GM12878 (cell line): ENCODE results near the gene RBPJ. TPM values are rescaled to one million over a fixed set of nuclear protein-coding genes. Genes with fewer than 3 reads are reported as not detected.

Source experiments
- ATAC-seq: fragments of 200-7000 bp; cut with Tn5 transposase; 3 replicates; pipeline ENCODE4 v1.9.1; 2020; ENCODE audit warnings: mild to moderate bottlenecking, moderate library complexity
- BruUV-seq: library from RNA; stranded (reverse); fragments of 400-500 nt; replicated peaks from 2 replicates; lab custom pipeline; 2021; lab: Mats Ljungman, UMichigan
- CTCF ChIA-PET: fragments of 300-600 bp; sonication (Branson Sonifier 250); formaldehyde crosslinking; extraction: SDS; loops from one replicate; lab custom pipeline; 2021; ENCODE audit warnings: inconsistent platforms; lab: Yijun Ruan, JAX
- POLR2A ChIA-PET: fragments of 350-600 bp; formaldehyde crosslinking; extraction: SDS; loops from one replicate; lab custom pipeline; 2021; ENCODE audit warnings: inconsistent platforms; lab: Charles Lee
- RAD21 ChIA-PET: fragments of 300-600 bp; sonication (Branson Sonifier 250); formaldehyde crosslinking; loops from one replicate; lab custom pipeline; 2023; ENCODE audit warnings: antibody characterized with exemption; ENCODE audit not compliant: unreplicated experiment; lab: Charles Lee
- SMC1A ChIA-PET: fragments of 300-600 bp; sonication (Branson Sonifier 250); formaldehyde crosslinking; loops from one replicate; lab custom pipeline; 2023; ENCODE audit not compliant: unreplicated experiment, uncharacterized antibody; lab: Charles Lee
- DNase-seq: peaks from one replicate; pipeline ENCODE4 v3.0.0-alpha.2; 2011; ENCODE audit warnings: low read depth, low spot score
- FAIRE-seq: peaks from 3 replicates; lab custom pipeline; 2011; peaks lifted over from hg19 to GRCh38; lab: Jason Lieb, UNC
- H2AFZ ChIP-seq: 2 replicates; pipeline ENCODE4 v1.6.0; 2011; ENCODE audit warnings: low read depth, low read length, control low read depth; ENCODE audit not compliant: control insufficient read depth
- H3K27ac ChIP-seq: 2 replicates; pipeline ENCODE4 v1.5.1; 2011; ENCODE audit warnings: control low read depth; ENCODE audit not compliant: control insufficient read depth, insufficient read depth
- H3K27me3 ChIP-seq, 2 experiments: replicated peaks in 1 of 2; 2 replicates each; pipeline versions ENCODE4 v1.6.0 to v1.6.1; 2011; ENCODE audit warnings: low read length in 1 of 2; ENCODE audit not compliant: control insufficient read depth in 2 of 2, insufficient read depth in 2 of 2
- H3K36me3 ChIP-seq, 2 experiments: 2 replicates each; pipeline ENCODE4 v1.5.1; 2011; ENCODE audit warnings: low read length in 1 of 2; ENCODE audit not compliant: control insufficient read depth in 2 of 2, insufficient read depth in 2 of 2
- H3K4me1 ChIP-seq: 2 replicates; pipeline ENCODE4 v1.6.1; 2011; ENCODE audit warnings: mild to moderate bottlenecking, low read length, moderate library complexity, mixed read lengths; ENCODE audit not compliant: control insufficient read depth, insufficient read depth
- H3K4me2 ChIP-seq: 2 replicates; pipeline ENCODE4 v1.6.0; 2011; ENCODE audit warnings: control low read depth; ENCODE audit not compliant: control insufficient read depth, insufficient read depth
- H3K4me3 ChIP-seq: fragments of 200-600 bp; sonication (generic); 2 replicates; pipeline ENCODE4 v1.5.1; 2016
- H3K79me2 ChIP-seq: 2 replicates; pipeline ENCODE4 v1.6.0; 2011; ENCODE audit warnings: low read length; ENCODE audit not compliant: control insufficient read depth, insufficient read depth
- H3K9ac ChIP-seq: 2 replicates; pipeline ENCODE4 v1.8.0; 2011; ENCODE audit warnings: low read length, control low read depth, mixed read lengths; ENCODE audit not compliant: control insufficient read depth, insufficient read depth
- H3K9me3 ChIP-seq: replicated peaks from 3 replicates; pipeline ENCODE4 v1.5.1; 2011; ENCODE audit warnings: mild to moderate bottlenecking, low read length; ENCODE audit not compliant: control insufficient read depth, insufficient read depth
- H4K20me1 ChIP-seq: 2 replicates; pipeline ENCODE4 v1.6.0; 2011; ENCODE audit not compliant: control insufficient read depth, insufficient read depth
- CHD4 ChIP-seq: fragments of 200-600 bp; sonication (generic); IDR thresholded peaks from 2 replicates; pipeline ENCODE4 v1.6.1; 2016; ENCODE audit warnings: mild to moderate bottlenecking
- CTCF ChIP-seq, 3 experiments: IDR thresholded peaks in 2 of 3; conservative IDR thresholded peaks in 1 of 3; 2 replicates each; pipeline ENCODE4 v1.5.1; 2011; ENCODE audit warnings: low read depth in 3 of 3, low read length in 3 of 3, mild to moderate bottlenecking in 3 of 3, control low read depth in 2 of 3, moderate library complexity in 2 of 3, inconsistent platforms in 1 of 3, mixed read lengths in 1 of 3; ENCODE audit not compliant: control insufficient read depth in 2 of 3, insufficient read depth in 1 of 3; ENCODE audit errors: extremely low read depth in 1 of 3
- IKZF2 ChIP-seq, 2 experiments: fragments of 450-650 bp; IDR thresholded peaks; 2 replicates each; pipeline ENCODE4 v1.6.1; 2017; ENCODE audit warnings: mild to moderate bottlenecking in 2 of 2, moderate library complexity in 2 of 2
- JUNB ChIP-seq: IDR thresholded peaks from 2 replicates; pipeline ENCODE4 v1.6.1; 2016; ENCODE audit warnings: antibody characterized with exemption, mild to moderate bottlenecking
- LARP7 ChIP-seq: fragments of 450-650 bp; IDR thresholded peaks from 2 replicates; pipeline ENCODE4 v1.6.1; 2017; ENCODE audit warnings: mild to moderate bottlenecking
- MTA2 ChIP-seq: fragments of 450-650 bp; IDR thresholded peaks from 2 replicates; pipeline ENCODE4 v1.6.1; 2016; ENCODE audit warnings: low read depth, mild to moderate bottlenecking, moderate library complexity
- NFIC ChIP-seq: IDR thresholded peaks from 2 replicates; pipeline ENCODE4 v1.6.1; 2012; ENCODE audit warnings: low read depth, mild to moderate bottlenecking, inconsistent platforms, low read length, moderate library complexity
- NFXL1 ChIP-seq: fragments of 450-650 bp; IDR thresholded peaks from 2 replicates; pipeline ENCODE4 v1.6.1; 2017; ENCODE audit warnings: antibody characterized with exemption, mild to moderate bottlenecking, borderline replicate concordance
- PAX8 ChIP-seq: fragments of 450-650 bp; IDR thresholded peaks from 2 replicates; pipeline ENCODE4 v1.6.1; 2017; ENCODE audit warnings: mild to moderate bottlenecking, moderate library complexity
- POU2F2 ChIP-seq: IDR thresholded peaks from 3 replicates; pipeline ENCODE4 v1.6.1; 2011; ENCODE audit warnings: low read depth, mild to moderate bottlenecking, low read length, borderline replicate concordance
- RAD21 ChIP-seq: IDR thresholded peaks from 2 replicates; pipeline ENCODE4 v1.6.1; 2011; ENCODE audit warnings: mild to moderate bottlenecking, low read depth, low read length, moderate library complexity; ENCODE audit not compliant: insufficient read depth
- RBBP5 ChIP-seq: fragments of 200-600 bp; sonication (generic); conservative IDR thresholded peaks from 2 replicates; pipeline ENCODE4 v1.6.1; 2016
- REST ChIP-seq: IDR thresholded peaks from 2 replicates; pipeline ENCODE4 v1.6.1; 2012; ENCODE audit warnings: mild to moderate bottlenecking, low read depth, low read length
- USF2 ChIP-seq: IDR thresholded peaks from 2 replicates; pipeline ENCODE4 v1.6.1; 2011; ENCODE audit warnings: low read depth, low read length, improper control_type of control experiment, borderline replicate concordance
- ZZZ3 ChIP-seq: IDR thresholded peaks from 2 replicates; pipeline ENCODE4 v1.6.1; 2011; ENCODE audit warnings: low read depth; ENCODE audit not compliant: control insufficient read depth, insufficient read length
- WGBS: methylation state at CpG from one replicate; pipeline ENCODE4 v1.1.6; 2016; ENCODE audit warnings: low lambda C conversion rate; ENCODE audit not compliant: insufficient replicate concordance, insufficient coverage; ENCODE audit errors: missing lambda C conversion rate; 5-methylcytosine and 5-hydroxymethylcytosine counted together
- in situ Hi-C: fragments of 300-500 bp; cut with MboI; formaldehyde crosslinking; loops from 9 replicates; pipeline ENCODE4 v1.14.3; 2018; ENCODE audit warnings: mixed read lengths
- intact Hi-C: fragments of 100-400 bp; cut with micrococcal nuclease; formaldehyde crosslinking; loops from one replicate; pipeline ENCODE4 v1.14.2; 2022; ENCODE audit not compliant: unreplicated experiment
- polyA plus RNA-seq, 11 experiments: library from polyadenylated mRNA; depleted of rRNA in 4 of 11; unstranded in 6 of 11; stranded (reverse) in 5 of 11; fragments of >200 nt; fragmentation: Nextera tagmentation in 4 of 11; fragmentation: Illumina TruSeq in 1 of 11; extraction: Ambion mirVana in 4 of 11; extraction: Trizol in 1 of 11; gene quantifications; 1 replicate in 1 of 11; 2 replicates in 10 of 11; pipeline versions ENCODE4 v1.2.1 to v1.2.3, GENCODE V29; 2011 to 2016; ENCODE audit warnings: inconsistent platforms in 2 of 11, missing spikeins in 2 of 11, low read depth in 1 of 11
- total RNA-seq, 4 experiments: library from RNA; depleted of rRNA in 3 of 4; stranded (reverse); fragments of >200 nt in 3 of 4; fragmentation: Illumina TruSeq in 1 of 4; extraction: Trizol in 1 of 4; gene quantifications; 2 replicates each; pipeline versions ENCODE4 v1.2.1 to v1.2.3, GENCODE V29; 2013 to 2021
- TF ChIP-seq, protein P1 (sequence below): fragments of 450-650 bp; IDR thresholded peaks from 2 replicates; pipeline ENCODE4 v1.6.1; 2016; ENCODE audit warnings: mild to moderate bottlenecking

Gene RBPJ
- total and polyA plus RNA-seq, 10 of the 15 experiments (the other 5 are each of a cell fraction or from before 2014, with no cell fraction given) = 24.5 to 87.6 (median 41.6) TPM

GRCh38 chr4:26475716-26476115 is 154.9 kb downstream of the RBPJ start (continued):
- no peak for TF ChIP-seq REST

DNA sequence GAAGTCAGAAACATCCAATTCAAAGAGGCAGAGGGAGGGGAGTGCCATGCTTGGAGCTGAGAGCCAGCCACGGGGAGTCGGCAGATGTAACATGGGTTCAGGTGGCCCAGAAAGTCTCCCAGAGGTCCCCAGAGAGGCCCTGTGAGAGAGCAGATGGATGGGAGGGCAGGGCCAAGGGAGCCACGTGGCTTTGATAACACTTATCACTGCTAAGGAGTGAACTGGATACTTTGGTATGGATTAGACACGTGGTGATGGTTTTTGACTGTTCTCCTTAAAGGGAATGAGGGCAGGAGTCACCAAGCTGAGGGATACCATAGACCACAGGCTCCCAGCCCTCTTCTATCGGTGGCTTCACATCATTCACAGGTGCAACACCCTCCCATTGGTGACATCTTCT is 155.7 kb downstream of the RBPJ start:
- Histone ChIP-seq H3K27me3 (no peaks in the 10 kb centered on the region; a peak in 1 of 4 replicates), H3K27ac (no peak overlapping the region), H4K20me1 (no peaks in the 10 kb centered on the region), H3K4me2 (no peak overlapping the region), H2AFZ (no peak overlapping the region), H3K4me1 (no peaks in the 10 kb centered on the region), H3K9ac (no peak overlapping the region), H3K79me2 (no peaks in the 10 kb centered on the region), H3K4me3 (no peak overlapping the region), H3K9me3 (no peaks in the 10 kb centered on the region), H3K36me3 (no peaks in the 10 kb centered on the region)
- WGBS = 39% methylated on average over 5 of the region's 5 CpGs
- CTCF ChIA-PET = no interaction called here
- DNase-seq (no peak), FAIRE-seq (no peak), ATAC-seq (no peak)
- TF ChIP-seq MTA2 = no peak
- TF ChIP-seq RBBP5 = no peak
- no peak for TF ChIP-seq NFIC
- TF ChIP-seq JUNB = no peak
- no peak for TF ChIP-seq CHD4
- TF ChIP-seq PAX8 = no peak
- no peak for TF ChIP-seq POU2F2
- no peak for TF ChIP-seq LARP7
- TF ChIP-seq NFXL1 = no peak
- no peak for TF ChIP-seq CTCF (IDR thresholded peaks at IDR 0.05 in 2 of 3, conservative IDR thresholded peaks at IDR 0.05 in 1 of 3; ENCODE audit: control insufficient read depth in 2 of 3, extremely low read depth in 1 of 3, insufficient read depth in 1 of 3, low read depth in 3 of 3, low read length in 3 of 3)
- TF ChIP-seq USF2 = no peak
- TF ChIP-seq ZZZ3 = no peak
- TF ChIP-seq IKZF2 (IDR thresholded peaks at IDR 0.05) = no peak
- no peak for TF ChIP-seq RAD21
- TF ChIP-seq, protein P1, sequence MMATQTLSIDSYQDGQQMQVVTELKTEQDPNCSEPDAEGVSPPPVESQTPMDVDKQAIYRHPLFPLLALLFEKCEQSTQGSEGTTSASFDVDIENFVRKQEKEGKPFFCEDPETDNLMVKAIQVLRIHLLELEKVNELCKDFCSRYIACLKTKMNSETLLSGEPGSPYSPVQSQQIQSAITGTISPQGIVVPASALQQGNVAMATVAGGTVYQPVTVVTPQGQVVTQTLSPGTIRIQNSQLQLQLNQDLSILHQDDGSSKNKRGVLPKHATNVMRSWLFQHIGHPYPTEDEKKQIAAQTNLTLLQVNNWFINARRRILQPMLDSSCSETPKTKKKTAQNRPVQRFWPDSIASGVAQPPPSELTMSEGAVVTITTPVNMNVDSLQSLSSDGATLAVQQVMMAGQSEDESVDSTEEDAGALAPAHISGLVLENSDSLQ = no peak
- SMC1A ChIA-PET = no interaction called here
- RAD21 ChIA-PET = no interaction called here
- intact Hi-C loops (no loop called here), in situ Hi-C loops (no loop called here)
- POLR2A ChIA-PET = no interaction called here
- no TSS peak for BruUV-seq
